HG03457 (cell line): ENCODE measurements around the gene CEACAM18.
"Not testable (repeated sequence)": the region's sequence is repeated elsewhere in the genome, so short reads cannot be mapped to it uniquely, and the experiment has no call there.

ENCODE experiments used
- ATAC-seq: cut with Tn5 transposase; IDR thresholded peaks from one replicate; pipeline ENCODE4 v1.9.1; 2021; ENCODE audit warnings: moderate number of reproducible peaks; ENCODE audit not compliant: unreplicated experiment

Gene CEACAM18

GRCh38 chr19:51489113-51489512 is 10.8 kb downstream of the CEACAM18 start:
- no peak for ATAC-seq

DNA sequence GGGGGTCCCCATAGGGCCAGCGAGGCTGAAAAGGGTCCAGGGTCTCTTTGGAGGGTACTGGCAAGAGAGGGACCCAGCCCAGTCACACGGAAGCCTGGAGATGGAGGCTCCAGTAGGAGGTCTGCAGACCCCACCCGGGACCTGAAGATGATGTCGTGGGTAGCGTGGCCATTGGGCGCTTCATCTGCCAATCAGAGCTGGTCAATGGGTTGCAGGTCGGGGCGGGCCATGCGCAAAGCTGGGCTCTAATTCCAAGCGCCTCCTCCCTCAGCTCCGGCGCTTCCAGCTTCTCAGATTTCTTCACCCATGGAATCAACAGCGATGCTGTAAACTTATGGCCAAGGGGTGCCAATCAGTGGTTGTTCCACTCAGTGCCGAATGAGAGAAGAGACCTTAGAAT is 12.3 kb downstream of the CEACAM18 start:
- no peak for ATAC-seq

GRCh38 chr19:51491586-51491985 is 13.2 kb downstream of the CEACAM18 start:
- no peak for ATAC-seq

GRCh38 chr19:51493776-51494175 is 15.4 kb downstream of the CEACAM18 start:
- no peak for ATAC-seq

DNA sequence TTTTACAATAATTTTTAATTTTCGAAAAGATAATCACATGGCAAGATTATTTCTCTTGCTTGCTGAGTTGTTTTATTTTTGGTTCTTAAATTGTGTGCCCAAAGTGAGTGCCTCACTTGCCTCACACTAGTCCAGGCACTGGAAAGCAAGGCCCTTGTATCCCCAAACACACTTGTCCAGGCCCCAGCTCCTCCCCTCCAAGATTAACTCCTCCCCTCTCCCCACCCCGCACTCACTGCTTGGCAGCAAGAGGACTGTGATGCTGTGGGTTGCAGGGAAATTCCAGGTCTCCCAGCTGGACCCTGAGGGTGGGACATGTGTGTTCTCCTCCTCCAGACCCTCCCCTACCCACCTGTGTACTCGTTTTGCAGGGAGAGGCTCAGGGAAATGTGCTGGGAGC is 19.3 kb downstream of the CEACAM18 start:
- no peak for ATAC-seq

DNA sequence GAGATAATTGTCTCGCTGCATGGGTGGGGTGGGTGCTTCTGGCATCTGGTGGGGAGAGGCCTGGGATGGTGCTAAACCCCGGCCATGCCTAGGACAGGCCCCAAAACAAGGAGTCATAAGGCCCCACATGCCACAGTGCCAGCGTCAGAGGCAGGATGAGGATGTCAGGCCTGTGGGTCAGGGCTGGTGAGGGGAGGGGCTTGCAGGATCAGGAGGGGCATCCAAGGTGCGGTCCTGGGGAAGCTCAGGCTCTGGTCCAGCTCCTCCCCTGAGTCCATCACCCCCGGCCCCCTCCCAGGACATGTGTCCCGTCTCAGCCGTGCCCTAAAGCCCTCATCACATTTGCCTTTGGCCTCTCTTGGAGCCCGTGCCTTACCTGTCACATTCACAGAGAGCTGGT is 22.6 kb downstream of the CEACAM18 start:
- not testable (repeated sequence) for ATAC-seq

DNA sequence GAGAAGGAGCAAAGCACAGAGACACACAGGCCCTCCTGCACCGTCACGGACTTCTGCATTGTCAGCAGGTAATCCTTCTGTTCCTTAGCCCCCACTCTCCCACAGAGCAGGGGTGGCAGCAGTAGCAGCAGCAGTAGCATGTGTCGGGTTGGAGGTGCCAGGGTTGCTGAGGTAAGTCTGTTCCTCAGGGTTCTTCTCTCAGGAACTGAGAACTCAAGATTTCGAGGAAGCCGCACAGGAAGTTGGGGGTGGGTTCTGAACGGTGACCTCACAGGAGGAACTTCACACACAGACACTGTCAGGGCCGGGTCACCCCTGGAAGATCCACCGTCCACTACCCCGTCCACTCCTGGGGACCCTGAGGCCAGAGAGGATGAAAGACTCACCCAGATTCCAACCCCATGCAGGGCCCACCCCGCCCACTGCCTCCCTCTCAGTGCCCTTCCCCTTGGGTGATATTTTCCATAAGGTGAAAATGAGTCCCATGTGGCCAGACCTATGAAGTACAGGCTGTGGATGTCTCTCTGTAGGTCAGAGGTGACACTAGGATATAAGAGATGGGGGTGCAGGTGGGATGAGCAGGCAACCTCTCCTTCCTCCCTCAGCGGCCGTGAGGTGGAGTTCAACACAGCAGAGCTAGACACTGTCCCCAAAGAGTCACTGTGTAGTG is 23.4 kb downstream of the CEACAM18 start, which contains the start of gene SIGLEC12:
Gene SIGLEC12 (minus strand): TSS at position 207 of the 670 bp plus-strand sequence. CDS start 67 bp downstream, at position 140.
- ATAC-seq: no peak

GRCh38 chr19:51503286-51503817 is 25.0 kb downstream of the CEACAM18 start:
- no peak for ATAC-seq

DNA sequence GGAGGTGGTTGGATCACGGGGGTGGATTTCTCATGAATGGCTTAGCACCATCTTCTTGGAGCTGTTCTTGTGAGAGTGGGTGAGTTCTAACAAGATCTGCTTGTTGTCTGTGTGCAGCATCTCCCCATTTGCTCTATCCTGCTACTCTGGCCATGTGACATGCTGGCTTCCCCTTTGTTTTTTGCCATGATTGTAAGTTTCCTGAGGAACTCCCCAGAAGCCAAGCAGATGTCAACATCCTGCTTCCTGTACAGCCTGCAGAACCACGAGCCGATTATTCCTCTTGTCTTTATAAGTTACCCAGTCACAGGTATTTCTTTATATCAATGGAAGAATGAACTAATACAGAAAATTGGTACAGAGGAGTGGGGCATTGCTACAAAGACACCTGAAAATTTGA is 25.6 kb downstream of the CEACAM18 start:
- no peak for ATAC-seq

DNA sequence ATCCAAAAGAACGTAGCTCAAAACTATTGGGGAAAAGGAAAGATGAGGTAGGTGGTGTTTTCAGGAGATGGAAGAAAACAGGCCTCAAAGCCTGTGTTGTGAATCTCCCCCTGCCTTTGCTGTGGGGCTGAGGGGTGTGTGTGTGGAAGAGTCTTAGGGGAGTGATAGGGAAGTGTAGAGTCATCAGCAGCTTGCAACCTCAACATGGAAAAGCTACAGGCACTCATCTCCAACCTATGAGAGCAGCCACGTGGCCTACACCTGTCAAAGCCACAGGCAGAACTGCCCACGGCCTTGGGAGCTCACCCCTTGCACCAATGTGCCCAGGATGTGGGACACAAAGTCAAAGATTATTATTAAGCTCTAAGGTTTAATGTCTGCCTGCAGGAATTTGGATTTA is 27.6 kb downstream of the CEACAM18 start:
- no peak for ATAC-seq

DNA sequence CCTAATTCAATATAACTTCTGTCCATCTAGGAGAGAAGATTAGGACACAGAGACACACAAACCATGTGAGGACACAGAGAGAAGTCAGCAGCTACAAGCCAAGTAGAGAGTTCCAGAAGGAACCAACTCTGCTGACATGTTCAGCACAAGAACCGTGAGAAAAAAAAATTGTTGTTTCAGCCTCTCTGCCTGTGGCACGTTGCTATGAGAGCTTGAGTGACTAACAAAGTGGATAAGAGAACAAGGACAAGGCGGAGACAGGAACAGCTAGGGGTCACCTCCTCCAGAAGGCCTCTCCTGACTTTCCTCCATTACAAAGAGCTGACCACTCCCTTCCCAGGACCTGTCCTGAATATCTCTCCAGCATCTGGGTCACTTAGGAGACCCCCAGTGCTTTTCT is 28.9 kb downstream of the CEACAM18 start:
- no peak for ATAC-seq

- ATAC-seq: no peak
Measured at GRCh38 chr19:51507640-51508058, 29.3 kb downstream of the CEACAM18 start.

GRCh38 chr19:51508059-51508733 is 29.9 kb downstream of the CEACAM18 start:
- ATAC-seq: no peak

- no peak for ATAC-seq
Measured at GRCh38 chr19:51509823-51510660, 31.7 kb downstream of the CEACAM18 start.

DNA sequence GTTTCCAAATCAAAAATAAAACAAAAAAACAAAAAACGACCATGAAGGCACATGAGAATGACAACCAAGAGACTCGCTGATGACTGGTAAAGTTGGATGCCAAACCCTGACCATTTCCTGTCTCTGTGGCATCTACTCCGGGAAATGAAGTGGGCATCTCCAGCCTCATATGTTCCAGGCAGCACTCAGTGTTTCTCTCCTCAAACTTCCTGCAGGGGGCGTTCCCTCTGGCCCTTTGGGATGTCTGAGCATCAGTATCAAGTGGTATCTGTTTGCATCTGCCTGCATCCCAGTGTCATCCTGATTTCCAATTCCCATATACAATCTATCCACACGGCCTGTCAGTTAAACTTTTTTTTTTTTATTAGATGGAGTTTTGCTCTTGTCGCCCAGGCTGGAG is 33.0 kb downstream of the CEACAM18 start:
- ATAC-seq: no peak

- no peak for ATAC-seq
Measured at GRCh38 chr19:51513968-51514367, 35.6 kb downstream of the CEACAM18 start.

DNA sequence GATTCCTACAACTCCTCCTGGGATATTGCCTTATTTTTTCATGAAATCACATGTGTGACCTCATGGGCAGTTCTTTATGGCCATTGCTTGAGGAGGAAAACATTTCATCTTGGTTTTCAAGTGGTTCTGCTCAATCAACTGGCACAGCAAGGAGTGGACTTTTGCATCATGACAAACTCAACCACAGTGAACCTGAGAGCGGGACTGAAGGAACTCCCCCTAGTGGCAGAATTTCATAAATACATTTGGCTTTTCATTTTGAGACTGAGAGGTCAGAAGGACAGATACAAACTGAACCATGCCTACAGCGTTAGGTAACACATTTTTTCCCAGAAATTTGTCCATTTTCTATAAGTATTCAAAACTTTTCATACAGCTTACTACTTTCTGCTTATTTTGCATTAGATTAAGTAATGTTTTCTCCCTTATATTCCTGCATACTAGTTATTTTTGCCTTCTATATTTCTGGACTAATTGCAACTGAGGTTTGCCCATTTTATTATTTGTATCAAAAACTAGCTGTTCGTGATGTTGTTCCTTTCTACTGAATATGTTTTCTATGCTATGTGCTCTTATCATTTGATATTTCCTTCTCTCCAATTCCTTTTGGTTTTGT is 36.6 kb downstream of the CEACAM18 start:
- no peak for ATAC-seq

- no peak for ATAC-seq
Measured at GRCh38 chr19:51520728-51521127, 42.4 kb downstream of the CEACAM18 start.

- no peak for ATAC-seq
Measured at GRCh38 chr19:51521357-51521756, 43.0 kb downstream of the CEACAM18 start.

- ATAC-seq: no peak
Measured at GRCh38 chr19:51521781-51522180, 43.4 kb downstream of the CEACAM18 start.

GRCh38 chr19:51524666-51525264 is 46.4 kb downstream of the CEACAM18 start:
- ATAC-seq: no peak
